ENCODE data around the gene DOCK1.

DOCK1 gene

GRCh38 chr10:127347202-127347959 lies 442.2 kb downstream of the DOCK1 start:
- TF ChIP-seq CTCF (conservative IDR thresholded peaks at IDR 0.05) (no peak), ZFX (IDR thresholded peaks at IDR 0.05) (no peak)
- no peak overlapping the region for H3K27ac ChIP-seq

GRCh38 chr10:127349737-127350136 lies 444.5 kb downstream of the DOCK1 start:
- H3K27ac ChIP-seq = no peak overlapping the region

GRCh38 chr10:127351542-127351941 lies 446.3 kb downstream of the DOCK1 start:
- no peak for TF ChIP-seq CTCF (conservative IDR thresholded peaks at IDR 0.05)
- no peak overlapping the region for H3K27ac ChIP-seq

More at GRCh38 chr10:127349737-127350136, 444.5 kb downstream of the DOCK1 start:
- TF ChIP-seq CTCF (conservative IDR thresholded peaks at IDR 0.05) (no peak), ZFX (IDR thresholded peaks at IDR 0.05) (no peak)

- no peak for TF ChIP-seq CTCF (conservative IDR thresholded peaks at IDR 0.05)
- no peak for TF ChIP-seq ZFX (IDR thresholded peaks at IDR 0.05)
- no peak overlapping the region for H3K27ac ChIP-seq
Measured at GRCh38 chr10:127353544-127353943, 448.3 kb downstream of the DOCK1 start.

- H3K27ac ChIP-seq = no peak overlapping the region
- no peak for TF ChIP-seq CTCF (conservative IDR thresholded peaks at IDR 0.05)
- no peak for TF ChIP-seq ZFX (IDR thresholded peaks at IDR 0.05)
Measured at GRCh38 chr10:127354255-127354654, 449.0 kb downstream of the DOCK1 start.

- TF ChIP-seq ZFX (IDR thresholded peaks at IDR 0.05) = no peak
- no peak; the same call in 1 of the 2 replicates for TF ChIP-seq CTCF (conservative IDR thresholded peaks at IDR 0.05)
- no peak overlapping the region for H3K27ac ChIP-seq
Measured at GRCh38 chr10:127354992-127355391, 449.8 kb downstream of the DOCK1 start.

GRCh38 chr10:127356360-127356759 lies 451.1 kb downstream of the DOCK1 start:
- TF ChIP-seq ZFX (IDR thresholded peaks at IDR 0.05) (no peak), CTCF (conservative IDR thresholded peaks at IDR 0.05) (no peak)
- H3K27ac ChIP-seq = no peak overlapping the region

All from C4-2B (cell line).